Measurements from ENCODE around the gene NFATC3.

The NFATC3 gene

GRCh38 chr16:68265078-68265920 lies 180.1 kb downstream of the NFATC3 start:
- TF ChIP-seq CTCF (conservative IDR thresholded peaks at IDR 0.05; ENCODE audit: low read length) = no peak
- peak overlapping the region; percentile 96 for H3K4me3 ChIP-seq (ENCODE audit: low read length)
- peak; percentile 89 for DNase-seq (ENCODE audit: low read depth)

- no peak for DNase-seq (ENCODE audit: low read depth)
- no peak overlapping the region for H3K4me3 ChIP-seq (ENCODE audit: low read length)
- TF ChIP-seq CTCF (conservative IDR thresholded peaks at IDR 0.05; ENCODE audit: low read length) = no peak
Observed at GRCh38 chr16:68267612-68268405, 182.6 kb downstream of the NFATC3 start.

- H3K4me3 ChIP-seq (ENCODE audit: low read length) = no peak overlapping the region
- DNase-seq (ENCODE audit: low read depth) = no peak
- TF ChIP-seq CTCF (conservative IDR thresholded peaks at IDR 0.05; ENCODE audit: low read length) = no peak
Observed at GRCh38 chr16:68269793-68270192, 184.6 kb downstream of the NFATC3 start.

GRCh38 chr16:68270353-68270752 lies 185.2 kb downstream of the NFATC3 start:
- TF ChIP-seq CTCF (conservative IDR thresholded peaks at IDR 0.05; ENCODE audit: low read length) = no peak
- no peak for DNase-seq (ENCODE audit: low read depth)
- no peak overlapping the region for H3K4me3 ChIP-seq (ENCODE audit: low read length)

- H3K4me3 ChIP-seq (ENCODE audit: low read length) = no peak overlapping the region
Observed at GRCh38 chr16:68272507-68273209, 187.5 kb downstream of the NFATC3 start.

GRCh38 chr16:68273459-68273858 lies 188.3 kb downstream of the NFATC3 start:
- no peak overlapping the region for H3K4me3 ChIP-seq (ENCODE audit: low read length)
- no peak for TF ChIP-seq CTCF (conservative IDR thresholded peaks at IDR 0.05; ENCODE audit: low read length)
- DNase-seq (ENCODE audit: low read depth) = no peak

More at GRCh38 chr16:68272507-68273209, 187.5 kb downstream of the NFATC3 start:
- DNase-seq (ENCODE audit: low read depth) = no peak
- TF ChIP-seq CTCF (conservative IDR thresholded peaks at IDR 0.05; ENCODE audit: low read length) = no peak
